WTC11 (cell line): ENCODE measurements around the gene TMEM115. TPM values are rescaled to one million over a fixed set of nuclear protein-coding genes. Genes with fewer than 3 reads are reported as not detected.

ENCODE experiments used
- AR ChIP-seq: fragments of 250-450 bp; sonication (Bioruptor Pico); IDR thresholded peaks from 2 replicates; pipeline ENCODE4 v1.9.0; 2021; ENCODE audit warnings: mild to moderate bottlenecking
- ATF1 ChIP-seq: sonication (generic); formaldehyde crosslinking; IDR thresholded peaks from 2 replicates; pipeline ENCODE4 v1.8.1; 2023; ENCODE audit warnings: mild to moderate bottlenecking, moderate library complexity, missing genetic modification reagents
- ATF6 ChIP-seq: sonication (generic); formaldehyde crosslinking; IDR thresholded peaks from 2 replicates; pipeline ENCODE4 v1.8.1; 2023; ENCODE audit warnings: mild to moderate bottlenecking, missing genetic modification reagents
- E2F5 ChIP-seq: sonication (generic); formaldehyde crosslinking; IDR thresholded peaks from 2 replicates; pipeline ENCODE4 v1.8.1; 2022; ENCODE audit warnings: mild to moderate bottlenecking, moderate library complexity, missing genetic modification reagents
- EMX1 ChIP-seq: fragments of 250-450 bp; sonication (Bioruptor Pico); IDR thresholded peaks from 2 replicates; pipeline ENCODE4 v1.8.0; 2021; ENCODE audit warnings: mild to moderate bottlenecking
- FOXP1 ChIP-seq: sonication (generic); formaldehyde crosslinking; IDR thresholded peaks from 2 replicates; pipeline ENCODE4 v1.8.0; 2022; ENCODE audit warnings: missing genetic modification reagents, mild to moderate bottlenecking, moderate library complexity, borderline replicate concordance
- IRF2 ChIP-seq: sonication (generic); formaldehyde crosslinking; IDR thresholded peaks from 2 replicates; pipeline ENCODE4 v1.8.0; 2022; ENCODE audit warnings: low read depth, missing genetic modification reagents, borderline replicate concordance
- JUN ChIP-seq: sonication (generic); formaldehyde crosslinking; IDR thresholded peaks from 2 replicates; pipeline ENCODE4 v1.8.0; 2023; ENCODE audit warnings: mild to moderate bottlenecking, missing genetic modification reagents
- KAT7 ChIP-seq: sonication (generic); formaldehyde crosslinking; IDR thresholded peaks from 2 replicates; pipeline ENCODE4 v1.8.1; 2023; ENCODE audit warnings: missing genetic modification reagents, mild to moderate bottlenecking, borderline replicate concordance
- ZNF671 ChIP-seq: fragments of 250-450 bp; sonication (Bioruptor Pico); IDR thresholded peaks from 2 replicates; pipeline ENCODE4 v1.8.0; 2021; ENCODE audit warnings: mild to moderate bottlenecking
- total RNA-seq: library from RNA; stranded (reverse); gene quantifications from 3 replicates; pipeline ENCODE4 v1.2.3, GENCODE V29; 2021
- TF ChIP-seq, protein P1 (sequence below): sonication (generic); formaldehyde crosslinking; IDR thresholded peaks from 2 replicates; pipeline ENCODE4 v1.8.0; 2023; ENCODE audit warnings: missing genetic modification reagents, mild to moderate bottlenecking, borderline replicate concordance
- TF ChIP-seq, protein P2 (sequence below): sonication (generic); formaldehyde crosslinking; IDR thresholded peaks from 2 replicates; pipeline ENCODE4 v1.8.1; 2023; ENCODE audit warnings: mild to moderate bottlenecking, missing genetic modification reagents
- TF ChIP-seq, protein P3 (sequence below): sonication (generic); formaldehyde crosslinking; IDR thresholded peaks from 2 replicates; pipeline ENCODE4 v1.8.1; 2022; ENCODE audit warnings: missing genetic modification reagents, borderline replicate concordance

TMEM115 gene
- total RNA-seq, 1 experiment from 2014 or later: 30.0 TPM

GRCh38 chr3:50337175-50337861 lies 22.0 kb downstream of the TMEM115 start (continued):
- TF ChIP-seq ATF6 (CRISPR knock-in tag): no peak
- no peak; the same call in 1 of the 2 replicates for TF ChIP-seq KAT7 (CRISPR knock-in tag)
- no peak for TF ChIP-seq JUN (CRISPR knock-in tag)
- TF ChIP-seq EMX1: no peak
- no peak for TF ChIP-seq ATF1 (CRISPR knock-in tag)
- TF ChIP-seq E2F5 (CRISPR knock-in tag): peak; percentile 64; the same call in 1 of the 2 replicates
- TF ChIP-seq AR (CRISPR knock-in tag): no peak
- TF ChIP-seq, protein P1, sequence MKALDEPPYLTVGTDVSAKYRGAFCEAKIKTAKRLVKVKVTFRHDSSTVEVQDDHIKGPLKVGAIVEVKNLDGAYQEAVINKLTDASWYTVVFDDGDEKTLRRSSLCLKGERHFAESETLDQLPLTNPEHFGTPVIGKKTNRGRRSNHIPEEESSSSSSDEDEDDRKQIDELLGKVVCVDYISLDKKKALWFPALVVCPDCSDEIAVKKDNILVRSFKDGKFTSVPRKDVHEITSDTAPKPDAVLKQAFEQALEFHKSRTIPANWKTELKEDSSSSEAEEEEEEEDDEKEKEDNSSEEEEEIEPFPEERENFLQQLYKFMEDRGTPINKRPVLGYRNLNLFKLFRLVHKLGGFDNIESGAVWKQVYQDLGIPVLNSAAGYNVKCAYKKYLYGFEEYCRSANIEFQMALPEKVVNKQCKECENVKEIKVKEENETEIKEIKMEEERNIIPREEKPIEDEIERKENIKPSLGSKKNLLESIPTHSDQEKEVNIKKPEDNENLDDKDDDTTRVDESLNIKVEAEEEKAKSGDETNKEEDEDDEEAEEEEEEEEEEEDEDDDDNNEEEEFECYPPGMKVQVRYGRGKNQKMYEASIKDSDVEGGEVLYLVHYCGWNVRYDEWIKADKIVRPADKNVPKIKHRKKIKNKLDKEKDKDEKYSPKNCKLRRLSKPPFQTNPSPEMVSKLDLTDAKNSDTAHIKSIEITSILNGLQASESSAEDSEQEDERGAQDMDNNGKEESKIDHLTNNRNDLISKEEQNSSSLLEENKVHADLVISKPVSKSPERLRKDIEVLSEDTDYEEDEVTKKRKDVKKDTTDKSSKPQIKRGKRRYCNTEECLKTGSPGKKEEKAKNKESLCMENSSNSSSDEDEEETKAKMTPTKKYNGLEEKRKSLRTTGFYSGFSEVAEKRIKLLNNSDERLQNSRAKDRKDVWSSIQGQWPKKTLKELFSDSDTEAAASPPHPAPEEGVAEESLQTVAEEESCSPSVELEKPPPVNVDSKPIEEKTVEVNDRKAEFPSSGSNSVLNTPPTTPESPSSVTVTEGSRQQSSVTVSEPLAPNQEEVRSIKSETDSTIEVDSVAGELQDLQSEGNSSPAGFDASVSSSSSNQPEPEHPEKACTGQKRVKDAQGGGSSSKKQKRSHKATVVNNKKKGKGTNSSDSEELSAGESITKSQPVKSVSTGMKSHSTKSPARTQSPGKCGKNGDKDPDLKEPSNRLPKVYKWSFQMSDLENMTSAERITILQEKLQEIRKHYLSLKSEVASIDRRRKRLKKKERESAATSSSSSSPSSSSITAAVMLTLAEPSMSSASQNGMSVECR: peak; percentile 92; the same call in 1 of the 2 replicates
- TF ChIP-seq, protein P2, sequence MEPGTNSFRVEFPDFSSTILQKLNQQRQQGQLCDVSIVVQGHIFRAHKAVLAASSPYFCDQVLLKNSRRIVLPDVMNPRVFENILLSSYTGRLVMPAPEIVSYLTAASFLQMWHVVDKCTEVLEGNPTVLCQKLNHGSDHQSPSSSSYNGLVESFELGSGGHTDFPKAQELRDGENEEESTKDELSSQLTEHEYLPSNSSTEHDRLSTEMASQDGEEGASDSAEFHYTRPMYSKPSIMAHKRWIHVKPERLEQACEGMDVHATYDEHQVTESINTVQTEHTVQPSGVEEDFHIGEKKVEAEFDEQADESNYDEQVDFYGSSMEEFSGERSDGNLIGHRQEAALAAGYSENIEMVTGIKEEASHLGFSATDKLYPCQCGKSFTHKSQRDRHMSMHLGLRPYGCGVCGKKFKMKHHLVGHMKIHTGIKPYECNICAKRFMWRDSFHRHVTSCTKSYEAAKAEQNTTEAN (CRISPR knock-in tag): peak; percentile 86; the same call in 1 of the 2 replicates
- TF ChIP-seq, protein P3, sequence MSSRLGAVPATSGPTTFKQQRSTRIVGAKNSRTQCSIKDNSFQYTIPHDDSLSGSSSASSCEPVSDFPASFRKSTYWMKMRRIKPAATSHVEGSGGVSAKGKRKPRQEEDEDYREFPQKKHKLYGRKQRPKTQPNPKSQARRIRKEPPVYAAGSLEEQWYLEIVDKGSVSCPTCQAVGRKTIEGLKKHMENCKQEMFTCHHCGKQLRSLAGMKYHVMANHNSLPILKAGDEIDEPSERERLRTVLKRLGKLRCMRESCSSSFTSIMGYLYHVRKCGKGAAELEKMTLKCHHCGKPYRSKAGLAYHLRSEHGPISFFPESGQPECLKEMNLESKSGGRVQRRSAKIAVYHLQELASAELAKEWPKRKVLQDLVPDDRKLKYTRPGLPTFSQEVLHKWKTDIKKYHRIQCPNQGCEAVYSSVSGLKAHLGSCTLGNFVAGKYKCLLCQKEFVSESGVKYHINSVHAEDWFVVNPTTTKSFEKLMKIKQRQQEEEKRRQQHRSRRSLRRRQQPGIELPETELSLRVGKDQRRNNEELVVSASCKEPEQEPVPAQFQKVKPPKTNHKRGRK (CRISPR knock-in tag): no peak
- no peak for TF ChIP-seq ZNF671 (CRISPR knock-in tag)
- TF ChIP-seq FOXP1: peak; percentile 91
- no peak for TF ChIP-seq IRF2 (CRISPR knock-in tag)
